Measurements from ENCODE around the gene ZNF691. TPM values are rescaled to one million over a fixed set of nuclear protein-coding genes. Genes with fewer than 3 reads are reported as not detected.
A peak's percentile ranks its signal among the peaks of the same experiment; 100 is the strongest.

The ZNF691 gene
- total and polyA plus RNA-seq, 2 donors from 2014 or later, result 11.7 to 17.3 TPM

- H3K36me3 ChIP-seq (ENCODE audit: control insufficient read depth in 2 of 3, insufficient read depth in 3 of 3, low read length in 3 of 3), result peaks cover 0 to 4% (median 4%) of the 10 kb centered on the region in 3 donors
- H3K27me3 ChIP-seq (ENCODE audit: control insufficient read depth, insufficient read depth, low read length), result no peaks in the 10 kb centered on the region
- FAIRE-seq (no peak), DNase-seq (no peak)
- no peak overlapping the region for H3K27ac ChIP-seq (ENCODE audit: low read depth in 2 of 2, low read length in 2 of 2)
- intact Hi-C loops (cut with DNase I), result no loop called here
- H3K9me3 ChIP-seq (ENCODE audit: control insufficient read depth in 2 of 3, insufficient read depth in 1 of 3, low read length in 3 of 3), result no peaks in the 10 kb centered on the region
- no peak overlapping the region for H3K4me3 ChIP-seq (ENCODE audit: low read length in 3 of 3)
- H3K9ac ChIP-seq (ENCODE audit: low read length in 3 of 3), result no peak overlapping the region
- TF ChIP-seq, protein P1, sequence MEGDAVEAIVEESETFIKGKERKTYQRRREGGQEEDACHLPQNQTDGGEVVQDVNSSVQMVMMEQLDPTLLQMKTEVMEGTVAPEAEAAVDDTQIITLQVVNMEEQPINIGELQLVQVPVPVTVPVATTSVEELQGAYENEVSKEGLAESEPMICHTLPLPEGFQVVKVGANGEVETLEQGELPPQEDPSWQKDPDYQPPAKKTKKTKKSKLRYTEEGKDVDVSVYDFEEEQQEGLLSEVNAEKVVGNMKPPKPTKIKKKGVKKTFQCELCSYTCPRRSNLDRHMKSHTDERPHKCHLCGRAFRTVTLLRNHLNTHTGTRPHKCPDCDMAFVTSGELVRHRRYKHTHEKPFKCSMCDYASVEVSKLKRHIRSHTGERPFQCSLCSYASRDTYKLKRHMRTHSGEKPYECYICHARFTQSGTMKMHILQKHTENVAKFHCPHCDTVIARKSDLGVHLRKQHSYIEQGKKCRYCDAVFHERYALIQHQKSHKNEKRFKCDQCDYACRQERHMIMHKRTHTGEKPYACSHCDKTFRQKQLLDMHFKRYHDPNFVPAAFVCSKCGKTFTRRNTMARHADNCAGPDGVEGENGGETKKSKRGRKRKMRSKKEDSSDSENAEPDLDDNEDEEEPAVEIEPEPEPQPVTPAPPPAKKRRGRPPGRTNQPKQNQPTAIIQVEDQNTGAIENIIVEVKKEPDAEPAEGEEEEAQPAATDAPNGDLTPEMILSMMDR (IDR thresholded peaks at IDR 0.05; ENCODE audit: borderline replicate concordance, extremely low read depth, insufficient read depth), result no peak
- H3K4me1 ChIP-seq (ENCODE audit: control insufficient read depth in 2 of 3, insufficient read depth in 2 of 3, low read depth in 1 of 3, low read length in 3 of 3), result no peaks in the 10 kb centered on the region
Observed at GRCh38 chr1:42835422-42835821, 11.0 kb upstream of the ZNF691 start.

- Histone ChIP-seq H3K4me1 (ENCODE audit: control insufficient read depth in 2 of 3, insufficient read depth in 2 of 3, low read depth in 1 of 3, low read length in 3 of 3) (no peaks in the 10 kb centered on the region), H3K9me3 (ENCODE audit: control insufficient read depth in 2 of 3, insufficient read depth in 1 of 3, low read length in 3 of 3) (no peaks in the 10 kb centered on the region), H3K9ac (ENCODE audit: low read length in 3 of 3) (no peak overlapping the region), H3K36me3 (ENCODE audit: control insufficient read depth in 2 of 3, insufficient read depth in 3 of 3, low read length in 3 of 3) (peaks cover 0 to 6% (median 4%) of the 10 kb centered on the region in 3 donors), H3K27me3 (ENCODE audit: control insufficient read depth, insufficient read depth, low read length) (no peaks in the 10 kb centered on the region), H3K4me3 (ENCODE audit: low read length in 3 of 3) (no peak overlapping the region), H3K27ac (ENCODE audit: low read depth in 2 of 2, low read length in 2 of 2) (no peak overlapping the region)
- intact Hi-C loops (cut with DNase I), result no loop called here
- TF ChIP-seq, protein P1 (IDR thresholded peaks at IDR 0.05; ENCODE audit: borderline replicate concordance, extremely low read depth, insufficient read depth), result no peak
- FAIRE-seq (no peak), DNase-seq (no peak)
Observed at GRCh38 chr1:42837709-42838108, 8.7 kb upstream of the ZNF691 start.

- intact Hi-C loops (cut with DNase I), result no loop called here
- TF ChIP-seq, protein P1 (IDR thresholded peaks at IDR 0.05; ENCODE audit: borderline replicate concordance, extremely low read depth, insufficient read depth), result no peak
- Histone ChIP-seq H3K27ac (ENCODE audit: low read depth in 2 of 2, low read length in 2 of 2) (no peak overlapping the region), H3K9ac (ENCODE audit: low read length in 3 of 3) (no peak overlapping the region), H3K36me3 (ENCODE audit: control insufficient read depth in 2 of 3, insufficient read depth in 3 of 3, low read length in 3 of 3) (peaks cover 0 to 6% (median 4%) of the 10 kb centered on the region in 3 donors), H3K9me3 (ENCODE audit: control insufficient read depth in 2 of 3, insufficient read depth in 1 of 3, low read length in 3 of 3) (no peaks in the 10 kb centered on the region), H3K27me3 (ENCODE audit: control insufficient read depth, insufficient read depth, low read length) (no peaks in the 10 kb centered on the region), H3K4me3 (ENCODE audit: low read length in 3 of 3) (no peak overlapping the region), H3K4me1 (ENCODE audit: control insufficient read depth in 2 of 3, insufficient read depth in 2 of 3, low read depth in 1 of 3, low read length in 3 of 3) (no peaks in the 10 kb centered on the region)
- FAIRE-seq (no peak), DNase-seq (peak in 1 of 5 donors; percentile 9)
Observed at GRCh38 chr1:42838482-42839190, 7.8 kb upstream of the ZNF691 start.

All from kidney (tissue), 14 donors.